CD4-positive, alpha-beta T cell treated with Interferon alpha-2 for 1 hour (primary cell): ENCODE measurements around the gene EPS15.

ENCODE experiments used
- DNase-seq, 2 donors: peaks; one replicate each; pipeline ENCODE4 v3.0.0-alpha.2; 2020 to 2022

Gene EPS15

GRCh38 chr1:51369171-51369570, 149.9 kb downstream of the EPS15 start:
- DNase-seq = no peak

- DNase-seq = no peak
These were observed 153.3 kb downstream of the EPS15 start for GRCh38 chr1:51365774-51366173.

GRCh38 chr1:51359879-51360278, 159.2 kb downstream of the EPS15 start:
- DNase-seq = no peak

GRCh38 chr1:51355382-51355781, 163.7 kb downstream of the EPS15 start:
- no peak for DNase-seq

GRCh38 chr1:51354416-51354815, 164.7 kb downstream of the EPS15 start:
- DNase-seq = no peak

- no peak for DNase-seq
These were observed 167.2 kb downstream of the EPS15 start for GRCh38 chr1:51351907-51352306.

GRCh38 chr1:51349862-51350261, 169.2 kb downstream of the EPS15 start:
- DNase-seq = no peak

- no peak for DNase-seq
These were observed 170.9 kb downstream of the EPS15 start for GRCh38 chr1:51348147-51348527.

GRCh38 chr1:51347398-51348146, 171.5 kb downstream of the EPS15 start:
- DNase-seq = no peak

- DNase-seq = no peak
These were observed 172.8 kb downstream of the EPS15 start for GRCh38 chr1:51346086-51346942.

- no peak for DNase-seq
These were observed 173.8 kb downstream of the EPS15 start for GRCh38 chr1:51345300-51345687.

- no peak for DNase-seq
These were observed 174.3 kb downstream of the EPS15 start for GRCh38 chr1:51344602-51345299.

GRCh38 chr1:51344276-51344601, 174.8 kb downstream of the EPS15 start:
- no peak for DNase-seq

- DNase-seq = no peak
These were observed 175.4 kb downstream of the EPS15 start for GRCh38 chr1:51343624-51344023.

- DNase-seq = no peak
These were observed 176.4 kb downstream of the EPS15 start for GRCh38 chr1:51342591-51343206.

- peak in 1 of 2 donors; percentile 9 for DNase-seq
These were observed 177.1 kb downstream of the EPS15 start for GRCh38 chr1:51341876-51342496.

GRCh38 chr1:51340380-51340779, 178.7 kb downstream of the EPS15 start:
- DNase-seq = no peak

GRCh38 chr1:51336711-51337110, 182.4 kb downstream of the EPS15 start:
- DNase-seq = no peak

GRCh38 chr1:51336004-51336403, 183.1 kb downstream of the EPS15 start:
- no peak for DNase-seq

GRCh38 chr1:51331206-51332100, 187.6 kb downstream of the EPS15 start:
- DNase-seq = no peak

- DNase-seq = no peak
These were observed 188.5 kb downstream of the EPS15 start, which contains the start of gene TTC39A for GRCh38 chr1:51330331-51331201. Gene TTC39A, minus strand, starts transcription at chr1:51330562. Its CDS starts 85 bp downstream, at chr1:51330477.
